PC-3 (cell line): ENCODE measurements around the gene HNRNPH3. TPM values are rescaled to one million over a fixed set of nuclear protein-coding genes. Genes with fewer than 3 reads are reported as not detected.

Experiments used
- ATAC-seq: fragments of 200-7000 bp; cut with Tn5 transposase; 2 replicates; pipeline ENCODE4 v1.9.1; 2020; ENCODE audit warnings: mild to moderate bottlenecking, moderate library complexity
- BruUV-seq: library from RNA; stranded (reverse); fragments of 400-500 nt; replicated peaks from 2 replicates; lab custom pipeline; 2021; lab: Mats Ljungman, UMichigan
- CTCF ChIA-PET: fragments of 300-600 bp; sonication (Branson Sonifier 250); formaldehyde crosslinking; loops from one replicate; lab custom pipeline; 2022; ENCODE audit warnings: antibody characterized with exemption; lab: Charles Lee
- POLR2A ChIA-PET: fragments of 300-600 bp; sonication (Branson Sonifier 250); formaldehyde crosslinking; loops from one replicate; lab custom pipeline; 2022; ENCODE audit warnings: antibody characterized with exemption; ENCODE audit not compliant: unreplicated experiment; lab: Charles Lee
- DNase-seq: peaks from one replicate; pipeline ENCODE4 v3.0.0-alpha.2; 2015
- H2AFZ ChIP-seq: fragments of 300-600 bp; sonication (generic); 2 replicates; pipeline ENCODE4 v1.6.0; 2016; ENCODE audit warnings: antibody characterized with exemption, low read length
- H3F3A ChIP-seq: fragments of 300-600 bp; sonication (generic); one replicate; pipeline ENCODE4 v1.6.0; 2017; ENCODE audit warnings: antibody characterized with exemption, low read length, control low read depth, mild to moderate bottlenecking; ENCODE audit not compliant: unreplicated experiment
- H3K27ac ChIP-seq: fragments of 300-600 bp; sonication (generic); 2 replicates; pipeline ENCODE4 v1.5.1; 2016; ENCODE audit warnings: mild to moderate bottlenecking, low read length
- H3K27me3 ChIP-seq: fragments of 300-600 bp; sonication (generic); 2 replicates; pipeline ENCODE4 v1.6.1; 2016; ENCODE audit warnings: low read length, mixed read lengths
- H3K36me3 ChIP-seq: fragments of 300-600 bp; sonication (generic); 2 replicates; pipeline ENCODE4 v1.6.1; 2016; ENCODE audit warnings: low read depth, mixed run types, low read length, mixed read lengths
- H3K4me1 ChIP-seq: fragments of 300-600 bp; sonication (generic); 2 replicates; pipeline ENCODE4 v1.5.1; 2016; ENCODE audit warnings: low read length; ENCODE audit not compliant: insufficient read depth
- H3K4me2 ChIP-seq: fragments of 300-600 bp; sonication (generic); 2 replicates; pipeline ENCODE4 v1.6.0; 2016; ENCODE audit warnings: low read length
- H3K4me3 ChIP-seq: fragments of 300-600 bp; sonication (generic); 2 replicates; pipeline ENCODE4 v1.5.1; 2016; ENCODE audit warnings: mild to moderate bottlenecking, low read length, mixed read lengths
- H3K79me2 ChIP-seq: fragments of 300-600 bp; sonication (generic); 2 replicates; pipeline ENCODE4 v1.6.1; 2017; ENCODE audit warnings: low read length, mixed read lengths
- H3K9ac ChIP-seq: fragments of 300-600 bp; sonication (generic); 2 replicates; pipeline ENCODE4 v1.6.0; 2016; ENCODE audit warnings: mild to moderate bottlenecking, low read length
- H3K9me2 ChIP-seq: fragments of 300-600 bp; sonication (generic); replicated peaks from 2 replicates; pipeline ENCODE4 v1.6.1; 2016; ENCODE audit warnings: mixed run types, low read length, mixed read lengths
- H3K9me3 ChIP-seq: fragments of 300-600 bp; sonication (generic); 2 replicates; pipeline ENCODE4 v1.6.1; 2016; ENCODE audit warnings: low read length, mixed read lengths
- H4K20me1 ChIP-seq: fragments of 300-600 bp; sonication (generic); 2 replicates; pipeline ENCODE4 v1.6.1; 2016; ENCODE audit warnings: low read length, mixed read lengths
- EZH2 ChIP-seq: fragments of 300-600 bp; sonication (generic); IDR thresholded peaks from one replicate; pipeline ENCODE4 v1.6.1; 2017; ENCODE audit warnings: antibody characterized with exemption, mild to moderate bottlenecking, low read length; ENCODE audit not compliant: unreplicated experiment
- EZH2phosphoT487 ChIP-seq: fragments of 300-600 bp; sonication (generic); IDR thresholded peaks from 2 replicates; pipeline ENCODE4 v1.6.1; 2018; ENCODE audit warnings: mild to moderate bottlenecking, antibody characterized with exemption, low read length, borderline replicate concordance
- intact Hi-C: fragments of 100-400 bp; cut with micrococcal nuclease; formaldehyde crosslinking; loops from 2 replicates; pipeline ENCODE4 v1.9.0; 2023
- total RNA-seq: library from RNA; depleted of rRNA; stranded (reverse); fragments of >200 nt; gene quantifications from 2 replicates; pipeline ENCODE4 v1.2.3, GENCODE V29; 2014
- TF ChIP-seq, protein P1 (sequence below): fragments of 300-600 bp; sonication (generic); conservative IDR thresholded peaks from 2 replicates; pipeline ENCODE4 v1.5.1; 2017; ENCODE audit warnings: antibody characterized with exemption, low read depth, mild to moderate bottlenecking, low read length

The HNRNPH3 gene
- total RNA-seq, 1 experiment from 2014 or later, result 40.5 TPM

DNA sequence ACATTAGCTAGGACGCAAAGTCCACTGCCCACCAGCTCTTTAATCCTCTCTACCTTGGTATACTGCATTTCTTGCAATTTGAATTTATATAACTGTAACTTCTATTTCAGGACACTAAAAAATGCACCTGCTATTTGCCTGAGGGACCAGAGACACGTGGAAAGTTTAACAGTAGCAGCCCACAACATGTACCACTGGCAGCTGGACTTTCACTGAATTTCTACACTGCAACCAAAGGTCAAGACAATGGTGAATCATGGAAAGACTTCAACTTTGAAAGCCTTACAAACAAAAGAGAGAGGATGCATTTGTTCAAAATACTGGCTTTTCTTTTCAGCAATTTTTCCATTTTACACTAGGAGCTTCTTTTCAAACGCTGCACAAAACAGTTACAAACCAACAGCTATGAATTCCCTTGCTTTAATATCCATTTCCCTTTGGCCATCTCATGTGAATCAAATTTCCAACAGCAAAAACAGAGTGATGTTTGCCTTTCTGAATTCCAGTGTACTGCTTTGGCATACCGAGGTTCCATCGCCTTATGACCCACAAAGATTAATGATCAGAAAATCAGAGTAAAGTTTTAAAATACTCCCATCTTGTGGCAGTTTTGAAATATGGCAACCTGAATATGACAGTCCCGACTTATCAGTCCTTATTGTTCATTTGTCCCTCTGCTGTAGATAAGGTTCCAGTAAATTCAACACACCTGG is 29.9 kb upstream of the HNRNPH3 start:
- TF ChIP-seq, protein P1, sequence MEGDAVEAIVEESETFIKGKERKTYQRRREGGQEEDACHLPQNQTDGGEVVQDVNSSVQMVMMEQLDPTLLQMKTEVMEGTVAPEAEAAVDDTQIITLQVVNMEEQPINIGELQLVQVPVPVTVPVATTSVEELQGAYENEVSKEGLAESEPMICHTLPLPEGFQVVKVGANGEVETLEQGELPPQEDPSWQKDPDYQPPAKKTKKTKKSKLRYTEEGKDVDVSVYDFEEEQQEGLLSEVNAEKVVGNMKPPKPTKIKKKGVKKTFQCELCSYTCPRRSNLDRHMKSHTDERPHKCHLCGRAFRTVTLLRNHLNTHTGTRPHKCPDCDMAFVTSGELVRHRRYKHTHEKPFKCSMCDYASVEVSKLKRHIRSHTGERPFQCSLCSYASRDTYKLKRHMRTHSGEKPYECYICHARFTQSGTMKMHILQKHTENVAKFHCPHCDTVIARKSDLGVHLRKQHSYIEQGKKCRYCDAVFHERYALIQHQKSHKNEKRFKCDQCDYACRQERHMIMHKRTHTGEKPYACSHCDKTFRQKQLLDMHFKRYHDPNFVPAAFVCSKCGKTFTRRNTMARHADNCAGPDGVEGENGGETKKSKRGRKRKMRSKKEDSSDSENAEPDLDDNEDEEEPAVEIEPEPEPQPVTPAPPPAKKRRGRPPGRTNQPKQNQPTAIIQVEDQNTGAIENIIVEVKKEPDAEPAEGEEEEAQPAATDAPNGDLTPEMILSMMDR, result peak; percentile 97
- TF ChIP-seq EZH2, result no peak
- no peaks in the 10 kb centered on the region for H3K79me2 ChIP-seq
- no peak overlapping the region for H3K4me3 ChIP-seq
- no peak overlapping the region for H3K9ac ChIP-seq
- ATAC-seq (peak; percentile 91), DNase-seq (peak; percentile 94)
- H3K4me1 ChIP-seq, result peaks cover 8% of the 10 kb centered on the region; the same call in 1 of the 2 replicates
- no peaks in the 10 kb centered on the region for H3K9me3 ChIP-seq
- H3K36me3 ChIP-seq, result no peaks in the 10 kb centered on the region
- H3K27me3 ChIP-seq, result no peaks in the 10 kb centered on the region
- peak overlapping the region; percentile 27; the same call in 1 of the 2 replicates for H2AFZ ChIP-seq
- BruUV-seq, result no TSS peak
- no peak overlapping the region for H3K27ac ChIP-seq
- intact Hi-C loops, result loop anchor here (1.0 to 2.0 kb wide), 5 partner anchors 81 to 447 kb away; no protein-coding TSS in a partner anchor
- ChIA-PET POLR2A (interaction anchor here (0.5 to 0.7 kb wide), 2 partner anchors 22 to 194 kb away, joined by 3 read pairs; no protein-coding TSS in a partner anchor), CTCF (interaction anchor here (0.5 to 4.0 kb wide), 10 partner anchors 12 to 446 kb away, joined by 3 to 130 read pairs (median 4); no protein-coding TSS in a partner anchor)
- no peaks in the 10 kb centered on the region for H3F3A ChIP-seq
- H3K4me2 ChIP-seq, result peak overlapping the region; percentile 23; the same call in 1 of the 2 replicates
- no peaks in the 10 kb centered on the region for H4K20me1 ChIP-seq
- no peaks in the 10 kb centered on the region for H3K9me2 ChIP-seq

DNA sequence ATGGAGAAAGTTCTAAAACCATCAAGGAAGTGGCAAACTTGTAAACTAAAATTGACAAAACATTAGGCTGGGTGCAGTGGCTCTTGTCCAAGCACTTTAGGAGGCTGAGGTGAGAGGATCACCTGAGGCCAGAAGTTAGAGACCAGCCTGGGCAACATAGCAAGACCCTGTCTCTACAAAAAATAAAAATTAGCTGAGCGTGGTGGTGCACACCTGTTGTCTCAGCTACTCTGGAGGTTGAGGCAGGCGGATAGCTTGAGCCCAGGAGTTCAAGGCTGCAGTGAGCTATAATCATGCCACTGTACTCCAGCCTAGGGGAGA is 29.4 kb upstream of the HNRNPH3 start:
- CTCF ChIA-PET, result interaction anchor here (0.6 to 4.0 kb wide), 4 partner anchors 81 to 220 kb away, joined by 3 to 130 read pairs (median 4); no protein-coding TSS in a partner anchor
- Histone ChIP-seq H3K27ac (no peak overlapping the region), H3K9ac (no peak overlapping the region), H3K79me2 (no peaks in the 10 kb centered on the region), H3K4me1 (peaks cover 8% of the 10 kb centered on the region; the same call in 1 of the 2 replicates), H3F3A (no peaks in the 10 kb centered on the region), H3K9me2 (no peaks in the 10 kb centered on the region), H3K27me3 (no peaks in the 10 kb centered on the region), H3K36me3 (no peaks in the 10 kb centered on the region), H2AFZ (no peak overlapping the region), H4K20me1 (no peaks in the 10 kb centered on the region), H3K9me3 (no peaks in the 10 kb centered on the region), H3K4me3 (no peak overlapping the region), H3K4me2 (no peak overlapping the region)
- intact Hi-C loops, result loop anchor here (1.0 to 2.0 kb wide), 5 partner anchors 82 to 447 kb away; no protein-coding TSS in a partner anchor
- POLR2A ChIA-PET, result interaction anchor here (0.6 to 0.7 kb wide), 2 partner anchors 21 to 1344 kb away, joined by 3 to 19 read pairs; no protein-coding TSS in a partner anchor
- no peak for DNase-seq
- TF ChIP-seq EZH2 (no peak), EZH2phosphoT487 (no peak)
- TF ChIP-seq, protein P1, result no peak
- BruUV-seq, result no TSS peak
- ATAC-seq, result peak; percentile 11; the same call in 1 of the 2 replicates

DNA sequence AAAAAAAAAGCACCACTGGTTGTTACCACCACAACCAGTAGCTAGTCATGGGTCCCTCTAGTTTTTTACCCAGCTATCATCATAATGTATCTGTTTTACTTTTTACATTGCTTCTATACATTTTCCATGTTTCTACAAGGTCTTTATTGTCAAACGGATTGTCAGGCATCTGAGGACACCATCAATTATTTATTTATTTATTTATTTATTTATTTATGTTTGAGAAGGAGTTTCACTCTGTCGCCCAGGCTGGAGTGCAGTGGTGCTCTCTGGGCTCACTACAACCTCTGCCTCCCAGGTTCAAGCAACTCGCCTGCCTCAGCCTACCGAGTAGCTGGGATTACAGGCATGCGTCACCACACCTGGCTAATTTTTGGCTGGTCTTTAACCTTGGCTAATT is 29.0 kb upstream of the HNRNPH3 start:
- Histone ChIP-seq H3K36me3 (no peaks in the 10 kb centered on the region), H3K79me2 (no peaks in the 10 kb centered on the region), H3K9me3 (no peaks in the 10 kb centered on the region), H3K4me3 (no peak overlapping the region), H3K9ac (no peak overlapping the region), H3K4me2 (no peak overlapping the region), H2AFZ (no peak overlapping the region), H3K27me3 (no peaks in the 10 kb centered on the region), H3K27ac (no peak overlapping the region), H3K9me2 (no peaks in the 10 kb centered on the region), H4K20me1 (no peaks in the 10 kb centered on the region), H3F3A (no peaks in the 10 kb centered on the region), H3K4me1 (peaks cover 8% of the 10 kb centered on the region; the same call in 1 of the 2 replicates)
- BruUV-seq, result no TSS peak
- ATAC-seq, result no peak
- TF ChIP-seq, protein P1, result no peak
- TF ChIP-seq EZH2phosphoT487, result no peak
- TF ChIP-seq EZH2, result no peak
- POLR2A ChIA-PET, result interaction anchor here (0.6 kb wide), 1 partner anchor 1345 kb away, joined by 19 read pairs; no protein-coding TSS in a partner anchor
- intact Hi-C loops, result loop anchor here (1.0 to 2.0 kb wide), 5 partner anchors 82 to 448 kb away; no protein-coding TSS in a partner anchor
- no peak for DNase-seq
- CTCF ChIA-PET, result interaction anchor here (0.6 to 4.0 kb wide), 2 partner anchors 81 to 90 kb away, joined by 5 to 130 read pairs; no protein-coding TSS in a partner anchor
